GM10266 (cell line): ENCODE results near the gene SLC39A8.
"Not testable (repeated sequence)": the region's sequence is repeated elsewhere in the genome, so short reads cannot be mapped to it uniquely, and the experiment has no call there.

Experiments used
- DNase-seq: peaks from one replicate; pipeline ENCODE4 v3.0.0; 2012; ENCODE audit errors: extremely low spot score
- TF ChIP-seq, protein P1 (sequence below): IDR thresholded peaks from 2 replicates; pipeline ENCODE4 v1.5.1; 2012; ENCODE audit warnings: mild to moderate bottlenecking, low read depth; ENCODE audit not compliant: control insufficient read depth, insufficient read depth; ENCODE audit errors: missing control alignments

The SLC39A8 gene

DNA sequence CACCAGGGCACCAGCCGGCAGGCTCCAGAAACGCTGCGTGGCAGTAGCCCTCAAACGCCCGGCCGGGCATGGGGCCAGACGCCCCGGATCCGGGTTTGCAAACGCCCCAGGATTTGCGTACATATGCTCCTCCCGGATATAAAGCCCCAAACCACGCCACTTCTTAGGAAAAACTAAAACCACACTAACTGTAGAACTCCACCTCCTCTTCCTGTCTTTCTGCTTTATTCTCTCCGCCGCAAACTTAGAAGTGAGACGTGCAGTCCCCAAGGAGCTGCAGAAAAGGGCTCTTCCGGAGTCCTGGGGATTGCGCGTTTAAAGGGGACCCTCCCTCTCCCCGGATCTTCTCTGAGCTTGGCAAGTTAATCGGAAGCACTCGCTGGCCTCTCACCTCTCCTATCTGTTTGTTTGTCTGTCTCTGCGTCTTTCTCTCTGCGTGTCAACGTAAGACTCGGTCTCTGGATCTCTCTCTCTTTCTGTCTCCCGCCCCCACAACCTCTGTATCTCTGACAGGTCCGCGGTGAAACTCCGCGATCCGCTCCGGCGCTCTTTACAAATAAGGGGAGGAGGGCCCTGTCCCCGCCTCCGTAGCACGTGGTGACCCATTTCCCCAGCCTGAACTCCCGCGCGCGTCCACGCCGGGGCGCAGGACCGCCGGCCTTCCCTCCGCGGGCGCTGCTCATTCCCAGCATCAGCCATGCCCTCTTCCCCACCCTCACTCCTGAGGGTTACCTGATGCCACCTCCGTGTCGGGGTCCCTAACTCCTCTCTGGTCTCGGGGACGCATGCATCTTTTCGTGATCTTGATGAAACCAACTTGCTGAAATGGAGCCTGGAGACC lies at the start of gene SLC39A8:
Gene SLC39A8 (minus strand): TSS at position 529 of the 841 bp plus-strand sequence. CDS start 820 bp downstream, outside the sequence.
- TF ChIP-seq, protein P1, sequence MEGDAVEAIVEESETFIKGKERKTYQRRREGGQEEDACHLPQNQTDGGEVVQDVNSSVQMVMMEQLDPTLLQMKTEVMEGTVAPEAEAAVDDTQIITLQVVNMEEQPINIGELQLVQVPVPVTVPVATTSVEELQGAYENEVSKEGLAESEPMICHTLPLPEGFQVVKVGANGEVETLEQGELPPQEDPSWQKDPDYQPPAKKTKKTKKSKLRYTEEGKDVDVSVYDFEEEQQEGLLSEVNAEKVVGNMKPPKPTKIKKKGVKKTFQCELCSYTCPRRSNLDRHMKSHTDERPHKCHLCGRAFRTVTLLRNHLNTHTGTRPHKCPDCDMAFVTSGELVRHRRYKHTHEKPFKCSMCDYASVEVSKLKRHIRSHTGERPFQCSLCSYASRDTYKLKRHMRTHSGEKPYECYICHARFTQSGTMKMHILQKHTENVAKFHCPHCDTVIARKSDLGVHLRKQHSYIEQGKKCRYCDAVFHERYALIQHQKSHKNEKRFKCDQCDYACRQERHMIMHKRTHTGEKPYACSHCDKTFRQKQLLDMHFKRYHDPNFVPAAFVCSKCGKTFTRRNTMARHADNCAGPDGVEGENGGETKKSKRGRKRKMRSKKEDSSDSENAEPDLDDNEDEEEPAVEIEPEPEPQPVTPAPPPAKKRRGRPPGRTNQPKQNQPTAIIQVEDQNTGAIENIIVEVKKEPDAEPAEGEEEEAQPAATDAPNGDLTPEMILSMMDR, result peak; percentile 88
- DNase-seq, result peak; percentile 91

DNA sequence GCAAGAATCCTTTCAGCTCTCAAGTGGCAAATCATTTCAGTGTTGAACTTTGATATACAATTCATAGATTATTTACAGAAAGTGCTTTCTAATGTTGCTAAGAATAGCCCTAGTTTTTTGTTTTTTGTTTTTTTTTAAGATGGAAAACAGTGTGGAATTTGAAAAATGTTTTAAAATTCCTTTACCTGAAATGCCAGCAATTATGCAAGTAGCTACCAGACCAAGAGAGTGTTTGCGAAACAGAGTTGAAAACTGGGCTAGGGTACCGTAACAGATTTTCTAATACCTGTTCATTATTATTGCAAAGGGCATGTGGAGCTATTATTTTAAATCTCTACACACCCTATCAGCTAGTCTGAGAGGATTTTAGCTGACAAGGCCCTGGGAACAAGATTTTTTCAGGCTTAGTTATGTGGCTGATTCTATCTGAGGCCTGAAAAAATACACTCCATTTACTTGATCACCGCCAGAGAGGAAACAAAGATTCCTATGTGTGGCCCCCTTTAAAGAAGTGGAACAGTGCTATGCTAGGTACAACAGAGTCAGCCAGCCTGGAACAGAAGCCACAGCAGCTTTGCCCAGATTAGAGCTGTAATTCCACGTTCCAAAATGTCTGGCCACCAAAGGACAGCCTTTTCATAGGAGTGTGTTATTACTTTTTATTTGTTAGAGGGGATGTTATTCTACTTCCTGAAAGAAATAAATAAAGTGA lies 46.9 kb upstream of the SLC39A8 start:
- DNase-seq, result no peak
- TF ChIP-seq, protein P1, result no peak

DNA sequence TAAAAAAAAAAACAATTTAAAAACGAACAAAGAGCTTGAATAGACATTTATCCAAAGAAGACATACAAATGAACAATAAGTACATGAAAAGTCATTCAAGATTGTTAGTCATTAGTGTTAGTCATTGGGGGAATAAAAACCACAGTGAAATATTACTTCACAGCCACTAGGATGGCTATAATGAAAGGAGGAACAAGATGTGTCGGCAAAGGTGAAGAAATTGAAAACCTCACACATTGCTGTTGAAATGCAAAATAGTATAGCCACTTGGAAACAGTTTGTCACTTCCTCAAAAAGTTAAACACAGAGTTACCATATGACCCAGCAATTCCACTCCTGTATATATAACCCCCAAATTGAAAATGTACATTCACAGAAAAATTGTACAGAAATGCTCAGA lies 45.2 kb upstream of the SLC39A8 start:
- DNase-seq, result peak; percentile 12
- TF ChIP-seq, protein P1, result no peak

DNA sequence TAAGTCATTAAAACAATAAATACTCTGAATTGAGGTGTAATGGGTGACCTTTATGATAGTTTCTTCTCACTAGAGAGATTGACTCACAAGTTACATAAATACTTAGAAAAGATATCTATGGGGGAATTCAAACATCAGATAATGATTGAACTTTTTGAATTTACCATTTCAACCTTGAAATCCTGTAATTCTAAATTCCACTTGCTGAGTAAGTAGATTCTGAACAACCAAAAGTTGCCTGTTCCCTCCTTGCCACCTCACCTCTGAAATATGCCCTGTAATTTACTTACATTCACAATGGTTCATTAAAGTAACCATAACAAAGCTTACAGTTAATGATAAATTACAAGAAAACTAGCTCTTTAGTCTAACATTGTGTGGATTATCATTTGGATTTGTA lies 43.3 kb upstream of the SLC39A8 start:
- TF ChIP-seq, protein P1, result no peak
- DNase-seq, result no peak

DNA sequence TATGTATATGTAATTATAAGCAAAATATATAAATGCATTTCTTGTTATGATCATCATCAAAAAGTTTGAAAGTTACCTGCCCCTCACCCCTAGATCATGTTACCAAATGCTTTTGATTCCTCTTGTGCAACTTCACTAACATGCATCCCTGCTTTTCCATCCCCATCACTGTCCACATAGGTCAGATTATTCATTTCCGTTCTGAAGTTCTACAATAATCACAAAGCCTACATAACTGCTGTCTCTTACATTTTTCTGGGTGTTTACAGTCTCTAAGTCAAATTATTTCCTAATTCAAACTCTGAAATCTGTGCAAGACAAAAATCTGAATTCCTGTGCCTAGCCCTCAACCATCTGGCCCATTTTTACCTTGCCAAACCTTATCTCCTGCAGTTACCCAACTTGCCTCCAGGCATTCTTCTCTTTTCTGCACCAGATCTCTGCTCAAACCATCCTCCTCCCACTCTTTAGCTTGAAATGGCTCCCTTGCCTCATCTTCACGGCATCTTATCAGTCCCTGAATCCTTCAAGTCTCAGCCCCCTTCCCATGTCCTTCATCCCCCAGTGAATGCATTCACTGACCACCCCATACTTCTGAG lies 42.4 kb upstream of the SLC39A8 start:
- DNase-seq, result no peak
- TF ChIP-seq, protein P1, result no peak

DNA sequence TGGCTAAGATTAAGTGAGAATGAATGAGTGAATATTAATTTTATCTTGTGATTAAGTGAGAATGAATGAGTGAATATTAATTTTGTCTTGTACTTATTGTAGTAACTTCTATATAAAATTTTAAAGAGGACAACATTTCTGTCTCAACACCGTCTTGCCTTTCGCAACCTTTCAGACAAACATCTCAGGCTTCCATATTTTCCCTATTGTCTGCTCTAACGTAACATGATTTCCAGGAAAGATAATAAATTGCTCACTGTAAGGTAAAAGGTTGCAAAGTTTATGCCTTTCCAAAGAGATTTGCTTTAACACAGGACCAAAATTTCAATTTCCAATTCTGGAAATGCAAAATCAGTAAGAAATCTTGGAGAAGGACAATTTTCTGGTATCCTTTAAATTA lies 41.7 kb upstream of the SLC39A8 start:
- TF ChIP-seq, protein P1, result no peak
- DNase-seq, result no peak

DNA sequence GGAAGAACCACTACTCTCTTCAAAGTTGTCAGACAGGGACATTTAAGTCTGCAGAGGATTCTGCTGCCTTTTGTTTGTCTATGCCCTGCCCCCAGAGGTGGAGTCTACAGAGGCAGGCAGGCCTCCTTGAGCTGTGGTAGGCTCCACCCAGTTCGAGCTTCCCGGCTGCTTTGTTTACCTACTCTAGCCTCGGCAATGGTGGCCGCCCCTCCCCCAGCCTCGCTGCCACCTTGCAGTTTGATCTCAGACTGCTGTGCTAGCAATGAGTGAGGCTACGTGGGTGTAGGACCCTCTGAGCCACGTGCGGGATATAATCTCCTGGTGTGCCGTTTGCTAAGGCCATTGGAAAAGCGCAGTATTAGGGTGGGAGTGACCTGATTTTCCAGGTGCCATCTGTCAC lies 35.0 kb upstream of the SLC39A8 start:
- not testable (repeated sequence) for DNase-seq
